Hepatocyte (in vitro differentiated cells): ENCODE measurements around the gene STARD5.

Experiments used
- CTCF ChIP-seq: fragments of 200-600 bp; sonication (generic); IDR thresholded peaks from 2 replicates; pipeline ENCODE4 v1.5.1; 2016; ENCODE audit warnings: antibody characterized with exemption, mild to moderate bottlenecking; ENCODE audit not compliant: poor library complexity
- EZH2phosphoT487 ChIP-seq: fragments of 200-600 bp; sonication (generic); IDR thresholded peaks from one replicate; pipeline ENCODE4 v1.6.1; 2018; ENCODE audit warnings: antibody characterized with exemption, mild to moderate bottlenecking, low read depth, moderate library complexity; ENCODE audit not compliant: unreplicated experiment, severe bottlenecking

GRCh38 chr15:81281456-81281735 is 42.5 kb downstream of the STARD5 start:
- TF ChIP-seq EZH2phosphoT487, result no peak
- no peak for TF ChIP-seq CTCF
